ENCODE data around the gene DIP2C. TPM values are rescaled to one million over a fixed set of nuclear protein-coding genes. Genes with fewer than 3 reads are reported as not detected.

Gene DIP2C
- polyA plus RNA-seq, 1 donor: 26.3 TPM

DNA sequence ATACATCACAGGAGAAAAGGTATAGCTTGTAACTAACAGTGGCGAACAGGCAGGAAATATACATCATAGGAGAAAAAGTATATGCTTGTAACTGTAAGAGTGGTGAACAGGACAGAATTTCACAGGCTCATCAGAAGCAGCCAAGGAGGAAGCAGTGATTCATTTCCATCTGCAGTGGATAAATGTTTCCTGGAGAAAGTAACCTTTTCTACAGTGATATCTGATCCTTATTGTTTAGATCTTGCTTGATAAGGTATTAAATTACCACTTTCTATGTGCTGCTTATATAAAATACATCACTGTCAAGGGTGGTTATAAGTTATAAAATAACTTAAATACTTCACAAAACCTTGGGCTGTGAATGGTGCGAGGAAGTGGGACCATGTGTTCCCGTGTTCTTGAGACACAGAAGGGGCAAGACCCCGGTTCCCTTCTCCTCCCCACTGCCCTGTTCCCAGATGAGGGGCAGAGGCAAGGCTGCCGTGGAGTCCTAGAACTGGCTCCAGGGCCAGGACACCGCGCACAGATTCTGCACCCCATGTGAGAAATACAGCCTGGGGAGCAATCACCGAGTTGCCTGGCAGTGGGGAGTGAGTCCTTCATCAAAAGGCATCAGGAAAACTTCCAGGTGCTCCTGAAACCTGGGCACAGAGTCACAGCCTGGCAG is 135.2 kb downstream of the DIP2C start:
- no peak for DNase-seq (ENCODE audit: low read depth)

DNA sequence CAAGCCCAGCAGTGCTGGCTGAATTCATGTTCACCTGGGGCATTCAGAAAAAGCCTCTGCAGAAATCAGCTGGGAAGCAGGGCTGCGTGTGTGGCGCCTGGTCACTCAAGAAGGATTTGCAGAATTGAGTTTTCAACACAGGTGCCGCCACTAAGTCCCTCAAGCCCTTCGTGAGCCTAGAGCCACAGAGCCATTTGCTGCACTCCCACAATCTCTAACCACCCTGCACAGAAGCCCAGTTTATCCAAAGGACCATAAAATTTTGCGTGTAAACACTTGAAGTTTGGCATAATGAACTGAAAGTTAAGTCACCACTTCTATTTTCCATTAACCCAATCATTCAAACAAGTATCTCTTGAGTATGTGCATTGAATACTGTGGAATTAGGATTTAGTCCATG is 136.2 kb downstream of the DIP2C start:
- DNase-seq (ENCODE audit: low read depth): no peak

DNA sequence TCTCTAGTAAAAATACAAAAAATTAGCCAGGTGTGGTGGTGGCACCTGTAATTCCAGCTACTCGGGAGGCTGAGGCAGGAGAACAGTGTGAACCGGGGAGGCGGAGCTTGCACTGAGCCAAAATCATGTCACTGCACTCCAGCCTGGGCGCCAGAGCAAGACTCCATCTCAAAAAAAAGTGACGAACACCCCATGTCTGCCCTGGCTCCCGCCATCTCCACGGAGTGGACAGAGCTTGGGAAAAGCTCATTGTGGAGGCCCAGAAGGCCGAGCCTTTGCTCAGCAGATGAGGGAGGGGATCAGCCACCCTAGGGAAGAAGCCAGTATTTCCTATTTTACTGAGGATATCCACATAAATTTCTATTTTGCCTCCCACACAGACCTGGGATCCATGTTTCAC is 136.8 kb downstream of the DIP2C start:
- DNase-seq (ENCODE audit: low read depth): no peak

DNA sequence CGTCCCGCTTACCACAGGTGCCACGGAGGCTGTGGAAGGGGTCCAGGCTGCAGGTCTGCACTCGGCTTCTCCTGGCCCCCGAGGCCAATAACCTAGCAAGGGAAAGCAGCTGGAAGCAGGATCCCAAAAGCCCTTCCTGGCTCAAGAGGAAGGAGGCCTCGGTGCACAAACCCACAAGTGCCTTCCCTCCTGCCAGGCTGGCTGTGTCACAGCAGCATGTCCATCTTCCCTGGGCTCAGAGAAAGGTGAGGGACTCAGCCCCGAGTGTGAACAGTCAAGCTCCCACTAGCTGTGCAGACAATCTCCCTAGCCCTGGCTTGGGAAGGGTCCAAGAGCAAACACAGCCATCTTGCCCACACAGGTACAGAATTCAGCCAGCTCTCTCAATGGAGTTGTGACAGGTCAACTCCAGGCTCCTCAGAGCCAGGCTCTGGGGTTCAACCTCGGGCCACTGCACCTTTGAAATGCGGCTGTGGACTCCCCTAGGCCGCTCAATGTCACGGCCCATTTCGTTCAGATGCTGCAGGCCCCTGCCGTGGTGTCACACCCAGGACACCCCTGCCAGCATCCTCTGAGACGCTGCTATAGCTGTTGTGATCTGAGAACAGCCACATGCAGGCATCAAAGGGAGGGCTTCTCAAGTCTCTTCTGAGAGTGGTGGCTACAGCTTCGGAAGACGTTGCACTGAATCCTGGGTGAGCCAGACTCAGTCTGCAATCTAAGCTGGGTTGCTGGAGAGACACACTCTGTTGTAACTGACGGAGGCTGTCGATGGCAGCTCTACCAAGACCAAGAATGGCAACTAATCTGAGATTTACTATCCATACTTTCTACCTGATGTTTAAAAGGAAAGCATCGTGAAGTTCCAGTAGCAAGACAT is 137.9 kb downstream of the DIP2C start:
- no peak for DNase-seq (ENCODE audit: low read depth)

DNA sequence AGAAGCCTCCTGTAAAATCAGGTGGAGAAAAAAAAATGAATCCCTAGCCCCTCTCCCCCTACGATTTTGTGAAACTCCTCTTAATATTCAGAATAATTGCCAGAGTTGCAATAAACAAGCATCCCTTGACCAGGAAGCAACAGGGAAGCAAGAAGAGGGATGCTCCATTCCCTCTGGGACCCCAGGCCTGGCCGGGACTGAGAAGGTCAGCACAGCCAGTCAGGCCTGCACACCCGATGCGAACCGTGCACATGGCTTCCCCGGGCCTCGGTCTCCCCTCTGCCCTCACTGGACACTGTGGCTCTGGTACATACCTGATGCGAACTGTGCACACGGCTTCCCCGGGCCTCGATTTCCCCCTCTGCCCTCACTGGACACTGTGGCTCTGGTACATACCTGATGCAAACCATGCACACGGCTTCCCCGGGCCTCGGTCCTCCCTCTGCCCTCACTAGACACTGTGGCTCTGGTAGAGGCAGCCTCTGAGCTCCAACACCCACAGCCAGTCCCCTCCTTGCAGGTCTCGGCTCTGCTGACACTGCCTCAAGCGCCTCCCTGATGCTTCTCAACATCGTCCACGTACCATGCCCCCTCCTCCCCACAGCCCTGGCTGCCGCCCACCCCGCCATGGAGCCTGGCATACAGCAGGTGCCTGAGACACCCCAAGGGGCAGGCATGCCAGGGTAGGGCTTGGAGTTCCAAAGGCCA is 138.6 kb downstream of the DIP2C start:
- no peak for DNase-seq (ENCODE audit: low read depth)

DNA sequence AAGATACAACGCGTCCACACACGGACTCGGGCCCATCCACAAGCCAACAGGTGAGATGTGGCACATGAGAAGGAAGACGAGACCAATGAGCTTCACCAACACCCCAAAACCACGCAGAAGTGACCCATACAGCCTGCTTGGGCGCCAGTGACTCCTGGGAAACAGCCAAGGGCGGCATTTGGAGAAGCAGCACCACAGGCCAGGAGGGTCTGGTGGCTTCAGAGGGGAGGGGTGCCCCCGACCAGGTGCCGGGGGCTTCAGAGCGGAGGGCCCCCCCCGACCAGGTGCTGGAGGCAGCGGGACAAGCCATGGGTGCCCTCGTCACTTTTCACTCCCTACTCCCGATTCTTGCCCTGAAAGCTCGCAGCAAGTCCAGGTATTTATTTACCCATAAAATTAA is 140.1 kb downstream of the DIP2C start:
- DNase-seq (ENCODE audit: low read depth): no peak

DNA sequence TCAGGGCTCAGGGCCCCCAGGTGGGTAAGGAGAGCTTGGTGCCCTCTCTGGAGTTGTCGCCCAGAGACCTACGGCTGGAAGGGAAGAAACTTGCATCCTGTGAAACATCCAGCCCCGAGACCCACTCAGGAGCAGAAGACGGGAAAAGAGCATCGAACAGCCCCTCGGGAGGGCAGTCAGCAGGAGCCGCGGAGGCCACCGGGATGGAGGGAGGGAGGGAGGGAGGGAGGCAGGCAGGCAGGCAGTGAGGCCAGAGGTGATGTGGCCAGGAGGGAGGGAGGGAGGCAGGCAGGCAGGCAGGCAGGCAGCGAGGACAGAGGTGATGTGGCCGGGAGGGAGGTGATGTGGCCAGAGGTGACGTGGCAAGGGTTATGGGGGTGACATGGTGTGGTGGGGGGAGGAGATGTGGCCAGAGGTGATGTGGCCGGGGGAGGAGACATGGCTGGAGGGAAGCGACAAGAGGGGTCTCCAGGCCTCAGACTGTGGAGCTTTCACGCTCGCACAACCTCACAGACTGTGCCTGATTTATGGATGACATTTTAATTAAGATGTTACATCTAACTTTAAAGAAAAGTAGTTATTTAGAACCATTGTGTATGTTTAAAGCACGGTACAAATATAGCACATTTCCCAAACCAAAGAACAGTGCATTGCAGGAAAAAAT is 141.1 kb downstream of the DIP2C start:
- DNase-seq (ENCODE audit: low read depth): no peak

DNA sequence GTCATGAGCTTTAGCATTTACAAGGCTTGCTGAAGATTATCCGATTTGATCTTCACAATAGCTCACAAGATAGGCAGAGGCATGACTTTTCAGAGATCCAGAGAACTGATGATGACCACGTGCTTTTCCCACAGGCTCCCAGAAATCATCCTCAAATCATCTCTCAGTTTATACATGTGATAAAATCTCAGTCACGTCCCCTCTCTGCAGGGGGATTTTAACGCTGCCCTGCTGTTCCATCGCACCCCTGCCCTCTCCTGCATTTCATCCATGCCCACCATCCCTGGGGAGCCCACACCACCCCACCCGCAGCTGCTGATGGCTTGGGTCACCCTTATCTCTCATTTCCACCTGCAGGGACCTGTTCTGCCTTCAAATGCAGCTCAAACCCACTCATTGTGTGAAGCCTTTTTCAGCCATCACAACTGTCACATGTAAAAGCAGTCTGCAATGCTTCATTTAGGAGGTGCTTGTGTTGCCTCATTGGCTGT is 141.8 kb downstream of the DIP2C start:
- DNase-seq (ENCODE audit: low read depth): no peak

DNA sequence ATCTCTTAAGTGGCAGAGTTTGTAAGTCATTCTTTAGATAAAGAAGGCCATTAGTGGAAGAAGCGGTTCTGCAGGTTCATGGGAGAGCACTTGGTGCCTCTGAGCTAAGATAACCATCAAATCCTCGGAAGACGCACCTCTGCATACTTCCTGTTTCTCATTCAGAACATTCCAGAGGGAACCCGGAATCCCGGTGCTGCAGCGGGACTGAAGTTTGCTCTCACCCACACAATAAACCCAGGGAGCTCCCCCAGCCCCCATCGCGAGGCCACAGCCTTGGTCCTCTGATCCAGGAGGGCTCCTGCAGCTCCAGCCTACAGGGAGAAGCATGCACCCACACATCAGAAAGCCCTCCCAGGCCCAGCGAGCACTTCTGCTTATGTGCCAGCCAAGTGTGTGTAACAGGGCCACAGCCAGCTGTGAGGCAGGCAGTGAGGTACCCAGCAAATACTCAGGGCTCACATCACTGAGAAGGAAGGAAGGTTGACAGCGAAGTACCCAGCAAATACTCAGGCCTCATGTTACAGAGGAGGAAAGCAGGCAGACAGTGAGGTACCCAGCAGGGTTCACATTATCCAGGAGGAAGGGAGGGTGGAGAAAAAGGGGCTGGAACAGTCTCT is 142.4 kb downstream of the DIP2C start:
- DNase-seq (ENCODE audit: low read depth): no peak

DNA sequence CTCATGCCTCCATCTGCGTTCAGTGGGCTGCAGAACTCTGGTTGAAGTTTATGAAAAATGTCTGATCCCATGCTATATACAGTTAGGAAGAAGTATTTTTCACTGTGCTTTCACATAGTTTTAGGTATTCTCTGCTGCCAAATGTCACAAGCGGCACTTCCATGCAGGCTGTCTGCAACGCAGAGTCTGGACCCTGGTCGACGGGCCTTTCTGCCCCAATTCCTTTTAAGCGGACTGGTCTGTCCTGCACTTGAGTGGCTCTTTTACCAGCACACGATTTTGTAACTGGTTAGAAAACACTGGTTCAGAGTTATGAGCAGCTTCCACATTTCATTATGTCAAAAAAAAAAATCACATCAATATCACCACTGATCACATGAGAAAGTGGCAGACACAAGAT is 143.0 kb downstream of the DIP2C start:
- no peak for DNase-seq (ENCODE audit: low read depth)

DNA sequence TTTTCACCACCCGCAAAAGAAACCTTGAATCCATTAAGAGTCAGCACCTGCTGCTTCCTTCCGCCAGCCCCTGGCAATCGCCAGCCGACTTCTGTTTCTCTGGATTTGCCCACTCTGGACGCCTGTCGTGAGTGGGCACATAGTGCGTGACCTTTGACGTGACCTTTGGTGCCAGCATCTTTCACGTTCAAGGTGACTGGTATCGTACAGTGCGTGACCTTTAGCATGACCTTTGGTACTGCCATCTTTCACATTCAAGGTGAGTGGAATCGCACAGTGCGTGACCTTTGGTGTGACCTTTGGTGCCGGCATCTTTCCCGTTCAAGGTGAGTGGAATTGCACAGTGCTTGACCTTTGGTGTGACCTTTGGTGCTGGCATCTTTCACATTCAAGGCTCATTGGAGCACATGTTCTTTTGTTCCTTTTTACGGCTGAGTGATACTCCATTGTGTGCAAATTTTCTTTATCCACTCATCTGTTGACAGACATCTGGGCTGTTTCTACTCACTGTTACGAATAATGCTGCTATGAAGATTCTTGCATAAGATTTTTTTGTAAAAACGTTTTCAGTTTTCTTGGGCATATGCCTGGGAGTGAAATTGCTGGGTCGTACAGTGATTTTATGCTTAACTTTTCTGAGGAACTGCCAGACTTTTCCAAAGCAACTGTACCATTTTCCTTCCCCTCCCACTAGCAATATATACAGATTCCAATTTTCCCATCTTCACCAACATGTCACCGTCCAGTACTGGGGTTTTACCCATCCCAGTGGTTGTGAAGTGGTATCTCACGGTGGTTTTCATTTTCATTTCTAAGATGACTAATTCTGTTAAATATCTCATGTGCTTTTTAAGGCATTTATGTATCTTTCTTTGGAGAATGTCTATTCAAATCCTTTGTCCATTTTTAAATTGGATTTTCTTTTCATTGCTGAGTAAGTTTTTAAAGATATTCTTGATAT is 145.3 kb downstream of the DIP2C start:
- no peak for DNase-seq (ENCODE audit: low read depth)

DNA sequence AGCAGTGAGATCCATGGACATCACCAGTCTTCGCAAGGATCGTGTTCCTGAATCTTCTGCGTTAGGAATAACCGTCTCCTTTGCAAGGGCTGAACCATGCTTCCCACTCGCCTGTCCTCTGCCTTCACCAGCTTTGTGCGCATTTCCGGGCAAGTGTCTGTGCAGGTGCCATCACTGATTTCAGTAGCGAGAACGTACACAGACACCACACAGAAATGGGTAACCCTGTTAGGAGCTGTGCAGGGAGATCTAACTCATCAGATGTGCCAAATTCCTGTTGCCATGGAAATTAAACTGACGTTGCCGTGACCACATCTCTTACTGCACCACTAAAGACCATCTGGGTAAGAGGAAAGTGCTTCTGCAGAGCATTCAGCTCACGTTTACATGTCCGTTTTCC is 146.3 kb downstream of the DIP2C start:
- DNase-seq (ENCODE audit: low read depth): no peak

DNA sequence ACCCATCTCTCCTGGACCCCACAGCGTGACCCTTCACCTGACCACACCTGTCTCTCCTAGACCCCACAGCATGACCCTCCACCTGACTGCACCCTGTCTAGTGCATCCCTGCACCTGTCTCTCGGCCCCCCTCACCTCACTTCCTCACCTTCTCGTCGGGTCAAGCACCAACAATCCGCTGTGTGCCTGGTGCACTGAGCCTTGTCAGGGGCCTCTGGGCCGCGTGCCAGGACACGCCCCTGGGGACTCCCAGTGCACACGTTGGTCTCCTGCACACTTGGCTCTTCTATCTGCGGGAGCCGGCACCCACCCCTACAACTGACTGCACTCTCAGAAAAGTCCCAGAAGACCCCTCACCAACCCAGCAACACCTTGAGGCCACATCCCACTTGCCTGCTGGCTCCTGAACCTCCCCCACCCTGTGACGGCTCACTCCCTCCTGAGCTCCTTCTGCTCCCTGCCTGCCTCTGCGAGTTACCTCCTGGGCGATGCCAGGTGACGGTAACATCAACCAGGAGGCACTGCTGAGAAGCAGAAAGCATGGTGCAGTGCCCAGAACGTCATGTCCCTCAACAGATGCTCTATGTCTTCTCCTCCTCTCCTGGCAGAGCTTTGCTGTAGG is 147.6 kb downstream of the DIP2C start:
- no peak for DNase-seq (ENCODE audit: low read depth)

DNA sequence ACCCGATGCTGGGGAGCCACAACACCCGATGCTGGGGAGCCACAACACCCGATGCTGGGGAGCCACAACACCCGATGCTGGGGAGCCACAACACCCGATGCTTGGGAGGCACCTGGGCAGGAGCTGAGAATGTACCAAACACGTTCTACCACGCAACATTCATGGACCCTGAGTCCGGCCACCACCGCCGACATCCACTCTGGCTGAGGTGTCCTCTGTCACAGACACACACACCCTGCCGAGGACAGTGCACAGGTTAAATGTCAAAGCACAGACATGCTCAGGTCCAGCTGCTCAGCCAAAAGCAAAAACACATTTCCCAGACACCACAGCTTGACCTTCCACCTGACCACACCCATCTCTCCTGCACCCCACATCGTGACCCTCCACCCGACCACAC is 148.4 kb downstream of the DIP2C start:
- DNase-seq (ENCODE audit: low read depth): no peak

DNA sequence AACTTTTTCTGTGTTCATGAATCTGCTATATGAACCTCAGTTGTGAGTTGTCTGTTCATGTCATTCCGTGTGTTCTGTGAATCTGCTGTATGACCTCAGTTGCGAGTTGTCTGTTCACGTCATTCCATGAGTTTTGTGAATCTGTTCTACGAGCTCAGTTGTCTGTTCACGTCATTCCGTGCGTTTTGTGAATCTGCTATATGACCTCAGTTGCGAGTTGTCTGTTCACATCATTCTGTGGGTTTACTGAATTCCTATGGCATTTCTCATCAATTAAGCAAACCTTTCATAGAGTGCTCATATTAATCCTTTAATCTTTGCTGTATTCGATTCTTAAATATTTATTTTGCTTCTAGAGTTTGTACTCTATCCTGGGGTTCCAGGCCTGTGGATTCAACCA is 150.6 kb downstream of the DIP2C start:
- DNase-seq (ENCODE audit: low read depth): no peak

DNA sequence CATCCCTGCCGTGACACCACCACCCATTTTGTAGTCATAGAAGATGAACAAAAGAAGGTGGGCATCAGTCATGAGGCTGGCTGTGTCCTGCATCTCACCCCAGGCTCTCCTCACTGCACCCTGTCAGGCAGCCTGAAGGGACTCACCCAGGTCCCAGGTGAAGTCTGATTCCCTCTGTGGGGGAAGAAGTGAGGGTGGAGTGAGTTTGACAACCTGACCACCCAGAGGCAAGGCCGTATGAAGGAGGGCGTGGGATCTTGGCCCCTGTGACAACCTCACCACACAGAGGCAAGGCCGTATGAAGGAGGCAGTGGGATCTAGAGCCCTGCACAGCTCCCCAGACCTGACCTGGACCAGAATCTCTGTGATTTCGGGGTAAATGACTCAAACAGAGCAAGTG is 152.5 kb downstream of the DIP2C start:
- DNase-seq (ENCODE audit: low read depth): no peak

DNA sequence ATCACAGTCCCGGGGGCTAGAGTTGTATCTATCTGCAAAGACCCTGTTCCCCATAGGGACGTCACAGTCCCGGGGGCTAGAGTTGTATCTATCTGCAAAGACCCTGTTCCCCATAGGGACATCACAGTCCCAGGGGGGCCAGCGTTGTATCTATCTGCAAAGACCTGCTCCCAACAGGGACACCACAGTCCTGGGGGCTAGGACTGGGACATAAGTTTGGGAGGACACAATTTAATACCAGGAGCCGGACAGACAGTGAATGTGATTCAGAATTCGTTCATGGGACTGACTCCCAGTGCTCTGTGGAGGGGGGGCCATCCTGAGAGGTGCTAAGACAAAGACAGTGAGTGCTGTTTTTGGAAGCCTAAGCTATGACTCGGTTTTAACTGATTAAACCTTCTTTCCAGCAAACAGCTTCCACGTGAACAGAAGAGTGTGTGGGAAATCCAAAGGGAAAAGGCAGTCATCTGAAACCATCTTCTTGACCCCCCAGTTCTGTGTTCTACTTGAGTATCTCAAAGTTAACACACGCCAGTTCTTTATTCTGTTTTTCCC is 153.0 kb downstream of the DIP2C start:
- no peak for DNase-seq (ENCODE audit: low read depth)

DNA sequence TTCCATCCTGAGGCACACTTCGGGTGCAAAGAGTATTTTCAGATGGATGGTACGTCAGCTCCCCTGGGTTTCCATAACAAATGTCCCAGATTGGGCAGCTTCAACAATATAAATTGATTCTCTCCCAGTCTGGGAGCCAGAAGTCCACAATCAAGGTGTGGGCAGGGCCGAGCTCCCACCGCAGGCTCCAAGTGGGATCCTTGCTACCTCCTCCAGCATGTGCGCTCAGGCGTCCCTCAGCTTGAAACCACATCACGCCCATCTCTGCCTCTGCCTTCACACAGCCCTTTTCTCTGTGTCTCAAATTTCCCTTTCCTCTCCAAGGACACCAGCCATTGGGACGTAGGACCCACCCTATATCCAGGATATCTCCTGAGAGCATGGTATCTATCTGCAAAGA is 153.5 kb downstream of the DIP2C start:
- no peak for DNase-seq (ENCODE audit: low read depth)

DNA sequence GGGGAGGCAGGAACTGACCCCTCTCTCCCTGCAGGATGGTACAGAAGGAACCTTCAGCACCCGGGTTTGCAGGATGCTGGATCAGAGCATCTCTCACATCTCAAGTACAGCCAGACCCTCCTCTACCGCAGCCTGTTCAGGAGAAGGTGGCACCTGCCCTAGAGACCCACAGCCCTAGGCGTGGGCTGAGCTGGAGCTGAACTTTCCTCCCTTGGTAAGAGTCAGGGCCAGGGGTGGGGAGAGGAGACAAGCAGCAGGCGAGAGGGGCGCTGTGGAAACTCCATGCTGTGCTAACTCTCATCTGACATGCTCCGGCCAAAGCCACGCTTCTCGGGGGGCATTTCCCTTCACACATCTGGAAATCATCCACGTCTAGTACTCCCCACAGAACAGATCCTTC is 154.4 kb downstream of the DIP2C start:
- DNase-seq (ENCODE audit: low read depth): no peak

All from forelimb muscle (tissue), 1 donor.